K562 (cell line): ENCODE results near the gene C10orf90.

Source experiments
- ATF4 ChIP-seq: fragments of 450-650 bp; formaldehyde crosslinking; IDR thresholded peaks from 2 replicates; pipeline ENCODE4 v1.4.0; 2022; ENCODE audit warnings: mild to moderate bottlenecking, moderate library complexity
- CTCF ChIP-seq, 3 experiments: IDR thresholded peaks in 2 of 3; conservative IDR thresholded peaks in 1 of 3; 2 replicates each; pipeline ENCODE4 v1.5.1; 2011 to 2012; ENCODE audit warnings: low read length in 3 of 3, mild to moderate bottlenecking in 3 of 3, control low read depth in 2 of 3, improper control_type of control experiment in 1 of 3, inconsistent platforms in 1 of 3, low read depth in 1 of 3, mixed read lengths in 1 of 3, moderate library complexity in 1 of 3; ENCODE audit not compliant: insufficient read depth in 2 of 3
- E2F5 ChIP-seq: sonication (generic); formaldehyde crosslinking; IDR thresholded peaks from 2 replicates; pipeline ENCODE4 v1.8.0; 2022; ENCODE audit warnings: mild to moderate bottlenecking, missing genetic modification reagents
- GTF3C2 ChIP-seq: IDR thresholded peaks from 3 replicates; pipeline ENCODE4 v1.6.1; 2011; ENCODE audit warnings: borderline replicate concordance, mild to moderate bottlenecking, moderate library complexity; ENCODE audit not compliant: insufficient read length; ENCODE audit errors: extremely low read depth
- MXI1 ChIP-seq: IDR thresholded peaks from 2 replicates; pipeline ENCODE4 v1.6.1; 2011; ENCODE audit warnings: low read depth, mild to moderate bottlenecking, improper control_type of control experiment, low read length
- PATZ1 ChIP-seq: fragments of 250-450 bp; sonication (Bioruptor Pico); IDR thresholded peaks from 2 replicates; pipeline ENCODE4 v1.5.0; 2020; ENCODE audit warnings: mild to moderate bottlenecking, borderline replicate concordance
- PREB ChIP-seq: sonication (generic); formaldehyde crosslinking; IDR thresholded peaks from 2 replicates; pipeline ENCODE4 v1.8.1; 2023; ENCODE audit warnings: mild to moderate bottlenecking, missing genetic modification reagents

- TF ChIP-seq MXI1: no peak
- TF ChIP-seq CTCF (IDR thresholded peaks at IDR 0.05 in 2 of 3, conservative IDR thresholded peaks at IDR 0.05 in 1 of 3; ENCODE audit: insufficient read depth in 2 of 3, low read depth in 1 of 3, low read length in 3 of 3): no peak
- no peak for TF ChIP-seq PATZ1 (CRISPR knock-in tag)
- no peak for TF ChIP-seq GTF3C2
- TF ChIP-seq ATF4 (CRISPR knock-in tag): no peak
- TF ChIP-seq E2F5 (CRISPR knock-in tag): no peak
- no peak for TF ChIP-seq PREB (CRISPR knock-in tag)
These were observed 59.2 kb downstream of the C10orf90 start for GRCh38 chr10:126611303-126611702.
